ENCODE results near the gene GEN1.
"Not testable (repeated sequence)": the region's sequence is repeated elsewhere in the genome, so short reads cannot be mapped to it uniquely, and the experiment has no call there.

GEN1 gene

DNA sequence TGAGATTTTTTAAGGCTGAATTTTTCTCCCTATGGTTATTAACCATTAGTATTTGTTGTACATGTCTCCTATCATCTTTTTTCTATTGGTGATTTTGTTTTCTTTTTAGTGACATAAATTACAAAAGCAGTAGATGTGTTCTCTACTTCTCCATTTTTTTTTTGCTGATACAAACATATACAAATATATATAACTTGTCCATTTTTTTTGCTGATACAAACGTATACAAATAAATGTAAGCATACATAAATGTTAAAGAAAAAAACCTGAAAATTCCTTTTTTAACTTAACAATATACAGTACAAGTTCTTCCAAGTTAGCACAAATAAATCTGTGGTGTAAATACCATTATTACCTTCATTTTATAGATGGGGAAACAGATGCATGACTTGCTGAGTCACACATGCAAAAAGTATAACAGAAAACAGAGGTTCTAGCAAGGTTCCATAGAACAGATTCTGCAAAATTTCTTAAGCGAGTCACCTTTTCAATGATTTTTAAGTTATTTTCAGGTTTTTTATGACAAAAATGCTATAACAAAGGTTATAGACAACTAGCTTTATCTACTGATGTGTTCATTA, 64.4 kb downstream of the GEN1 start:
- Mint-ChIP-seq H3K4me1 (ENCODE audit: low read depth) (peaks cover 20% of the 10 kb centered on the region), H3K36me3 (ENCODE audit: low read depth) (no peaks in the 10 kb centered on the region), H3K27ac (no peak overlapping the region), H3K9me3 (no peaks in the 10 kb centered on the region), H3K4me3 (no peak overlapping the region), H3K27me3 (ENCODE audit: low read depth) (peaks cover 24% of the 10 kb centered on the region)

DNA sequence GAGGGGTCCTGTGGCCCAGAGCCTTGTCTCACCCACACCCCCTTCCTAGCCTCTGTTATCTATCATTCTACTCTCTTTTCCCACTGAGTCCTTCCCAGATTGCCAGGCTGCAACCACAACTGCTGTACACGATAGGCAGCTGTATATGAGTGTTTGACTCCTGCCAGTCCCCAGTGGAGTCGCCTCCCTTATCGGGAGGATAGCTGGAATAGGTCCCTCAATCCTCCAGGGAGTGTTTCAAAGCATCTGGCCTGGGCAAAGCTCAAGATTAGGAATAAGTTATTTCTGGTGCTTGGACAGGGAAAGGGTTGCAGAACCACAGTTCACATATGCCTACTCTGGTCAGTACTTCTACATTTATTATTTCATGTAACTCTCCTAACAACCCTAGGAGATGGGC, 67.1 kb downstream of the GEN1 start:
- Mint-ChIP-seq H3K27me3 (ENCODE audit: low read depth) (peaks cover 24% of the 10 kb centered on the region), H3K4me3 (no peak overlapping the region), H3K4me1 (ENCODE audit: low read depth) (peaks cover 17% of the 10 kb centered on the region), H3K36me3 (ENCODE audit: low read depth) (no peaks in the 10 kb centered on the region), H3K9me3 (no peaks in the 10 kb centered on the region), H3K27ac (no peak overlapping the region)

DNA sequence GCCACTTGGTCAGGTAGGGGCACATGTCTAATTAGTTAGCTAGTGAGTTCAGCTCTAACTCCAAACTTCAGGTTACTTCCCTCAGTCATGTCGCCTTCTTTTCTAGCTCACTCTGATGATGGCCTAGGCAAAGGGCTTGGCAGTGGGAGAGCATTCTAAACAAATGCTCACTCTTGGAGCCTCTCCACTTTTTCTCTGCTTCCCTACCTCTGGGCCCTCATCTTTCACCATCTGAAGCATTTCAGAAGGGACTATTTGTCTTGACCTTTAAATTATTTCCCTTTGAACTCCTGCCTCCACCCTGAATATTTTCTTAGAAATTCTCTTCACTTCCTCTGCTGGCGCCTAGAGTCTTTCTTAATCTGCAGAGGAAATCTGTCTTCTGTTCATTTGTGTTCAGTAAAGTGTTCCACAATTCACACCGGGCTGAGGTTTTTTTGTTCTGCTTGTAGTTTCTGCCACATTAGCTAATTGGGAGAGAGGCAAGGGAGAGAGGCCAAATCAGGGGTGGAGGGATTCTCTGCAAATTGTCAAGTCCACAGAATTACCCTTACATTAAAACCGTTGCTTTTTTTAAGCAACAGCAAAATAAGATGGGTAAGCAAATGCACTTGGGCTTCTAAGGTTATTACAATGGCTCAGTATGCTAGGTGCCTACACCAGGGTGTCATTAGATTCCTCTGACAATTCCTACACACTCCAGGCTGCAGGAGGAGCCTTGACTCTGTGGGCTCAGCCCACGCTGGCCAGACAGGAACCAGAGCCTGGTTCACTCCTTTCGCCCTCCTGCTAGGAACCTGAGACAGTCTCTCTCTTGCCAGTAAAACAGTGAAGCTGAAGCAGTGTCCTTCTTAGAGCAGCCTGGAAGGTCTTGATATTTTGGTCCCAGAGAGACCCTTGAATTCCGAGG, 67.9 kb downstream of the GEN1 start:
- Mint-ChIP-seq H3K36me3 (ENCODE audit: low read depth) (no peaks in the 10 kb centered on the region), H3K9me3 (no peaks in the 10 kb centered on the region), H3K4me3 (peak overlapping the region; percentile 25), H3K27me3 (ENCODE audit: low read depth) (peaks cover 27% of the 10 kb centered on the region), H3K4me1 (ENCODE audit: low read depth) (peaks cover 17% of the 10 kb centered on the region), H3K27ac (peak overlapping the region; percentile 43)

DNA sequence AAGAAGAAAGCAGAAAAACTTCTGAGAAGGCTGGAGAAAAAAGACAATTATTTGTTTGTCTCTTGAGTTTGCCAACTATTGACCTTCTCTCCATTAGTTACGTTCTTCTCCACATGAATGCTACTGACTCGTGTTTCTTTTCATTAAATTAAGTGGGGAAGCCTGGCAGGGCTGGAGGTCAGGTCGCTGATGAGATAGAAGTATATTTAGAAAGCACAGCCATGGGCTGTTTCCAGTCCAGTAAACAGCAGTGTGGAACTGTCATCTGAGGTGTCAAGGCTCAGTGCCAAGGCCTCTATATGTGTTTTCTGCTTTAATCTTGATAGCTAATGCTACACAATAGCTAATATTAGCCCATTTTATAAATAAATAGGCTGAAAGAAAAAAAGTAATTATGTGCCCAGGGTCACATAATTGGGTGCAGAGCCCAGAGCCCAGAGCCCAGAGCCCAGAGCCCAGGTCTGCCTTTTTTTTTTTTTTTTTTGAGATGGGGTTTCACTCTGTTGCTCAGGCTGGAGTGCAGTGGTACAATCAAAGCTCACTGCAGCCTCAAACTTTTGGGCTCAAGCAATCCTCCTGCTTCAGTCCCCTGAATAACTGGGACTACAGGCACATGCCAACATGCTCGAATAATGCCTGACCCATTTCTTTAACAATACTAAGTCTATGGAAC, 68.6 kb downstream of the GEN1 start:
- Mint-ChIP-seq H3K4me1 (ENCODE audit: low read depth) (peaks cover 17% of the 10 kb centered on the region), H3K27me3 (ENCODE audit: low read depth) (peaks cover 22% of the 10 kb centered on the region), H3K27ac (no peak overlapping the region)

DNA sequence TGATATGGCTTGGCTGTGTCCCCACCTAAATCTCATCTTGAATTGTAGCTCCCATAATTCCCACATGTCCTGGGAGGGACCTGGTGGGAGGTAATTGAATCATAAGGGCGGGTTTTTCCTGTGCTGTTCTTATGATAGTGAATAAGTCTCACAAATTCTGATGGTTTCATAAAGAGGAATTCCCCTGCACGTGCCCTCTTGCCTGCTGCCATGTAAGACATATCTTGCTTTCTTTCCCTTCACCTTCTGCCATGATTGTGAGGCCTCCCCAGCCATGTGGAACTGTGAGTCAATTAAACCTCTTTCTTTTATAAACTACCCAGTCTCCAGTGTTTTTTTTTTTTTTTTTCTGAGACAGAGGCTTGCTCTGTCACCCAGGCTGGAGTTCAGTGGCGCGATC, 69.7 kb downstream of the GEN1 start:
- Mint-ChIP-seq H3K27me3 (ENCODE audit: low read depth) (peaks cover 25% of the 10 kb centered on the region), H3K4me1 (ENCODE audit: low read depth) (peaks cover 17% of the 10 kb centered on the region)
- not testable (repeated sequence) for H3K9me3 Mint-ChIP-seq; H3K4me3 Mint-ChIP-seq; H3K27ac Mint-ChIP-seq; H3K36me3 Mint-ChIP-seq (ENCODE audit: low read depth)

More for the DNA sequence above, 68.6 kb downstream of the GEN1 start:
- H3K36me3 Mint-ChIP-seq (ENCODE audit: low read depth), result no peaks in the 10 kb centered on the region
- no peak overlapping the region for H3K4me3 Mint-ChIP-seq
- no peaks in the 10 kb centered on the region for H3K9me3 Mint-ChIP-seq

DNA sequence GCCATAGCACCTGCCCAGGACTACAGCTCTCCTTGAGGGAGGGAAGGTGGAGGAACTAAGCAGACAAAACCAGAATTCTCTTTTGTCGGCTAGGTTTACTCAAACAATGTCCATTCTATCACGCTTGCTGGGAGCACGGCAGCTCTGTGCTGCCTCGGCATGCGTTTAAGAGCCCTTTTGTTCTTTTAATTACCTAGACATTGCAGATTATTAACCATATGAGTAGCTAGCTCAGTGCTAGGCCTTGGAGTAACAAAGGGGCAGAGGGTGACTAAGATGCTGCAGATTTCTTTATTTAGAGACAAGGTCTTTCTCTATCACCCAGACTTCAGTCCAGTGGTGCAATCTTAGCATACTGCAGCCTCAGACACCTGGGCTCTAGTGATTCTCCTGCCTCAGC, 73.4 kb downstream of the GEN1 start:
- H3K4me3 Mint-ChIP-seq, result no peak overlapping the region
- no peaks in the 10 kb centered on the region for H3K9me3 Mint-ChIP-seq
- no peak overlapping the region for H3K27ac Mint-ChIP-seq
- peaks cover 8% of the 10 kb centered on the region for H3K4me1 Mint-ChIP-seq (ENCODE audit: low read depth)
- no peaks in the 10 kb centered on the region for H3K36me3 Mint-ChIP-seq (ENCODE audit: low read depth)
- peaks cover 50% of the 10 kb centered on the region for H3K27me3 Mint-ChIP-seq (ENCODE audit: low read depth)

DNA sequence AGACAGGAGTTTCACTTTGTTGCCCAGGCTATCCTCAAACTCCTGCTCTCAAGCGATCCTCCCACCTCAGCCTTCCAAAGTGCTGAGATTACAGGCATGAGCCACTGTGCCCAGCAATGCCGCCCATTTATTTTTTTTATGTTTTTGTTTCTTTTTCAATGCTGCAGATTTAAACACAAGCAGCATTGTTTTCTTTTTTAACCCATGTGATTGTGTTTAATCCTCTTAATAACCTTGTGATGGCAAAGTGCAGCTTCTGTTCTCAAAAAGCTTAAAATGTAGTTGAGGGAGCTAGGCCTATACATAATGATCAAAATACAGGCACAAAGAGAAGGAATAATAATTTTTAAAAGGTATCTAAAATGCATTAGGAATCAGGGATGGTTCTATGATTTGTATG, 73.8 kb downstream of the GEN1 start:
- H3K27me3 Mint-ChIP-seq (ENCODE audit: low read depth), result peaks cover 52% of the 10 kb centered on the region
- no peaks in the 10 kb centered on the region for H3K36me3 Mint-ChIP-seq (ENCODE audit: low read depth)
- peaks cover 6% of the 10 kb centered on the region for H3K4me1 Mint-ChIP-seq (ENCODE audit: low read depth)
- H3K27ac Mint-ChIP-seq, result no peak overlapping the region
- no peaks in the 10 kb centered on the region for H3K9me3 Mint-ChIP-seq
- H3K4me3 Mint-ChIP-seq, result no peak overlapping the region

DNA sequence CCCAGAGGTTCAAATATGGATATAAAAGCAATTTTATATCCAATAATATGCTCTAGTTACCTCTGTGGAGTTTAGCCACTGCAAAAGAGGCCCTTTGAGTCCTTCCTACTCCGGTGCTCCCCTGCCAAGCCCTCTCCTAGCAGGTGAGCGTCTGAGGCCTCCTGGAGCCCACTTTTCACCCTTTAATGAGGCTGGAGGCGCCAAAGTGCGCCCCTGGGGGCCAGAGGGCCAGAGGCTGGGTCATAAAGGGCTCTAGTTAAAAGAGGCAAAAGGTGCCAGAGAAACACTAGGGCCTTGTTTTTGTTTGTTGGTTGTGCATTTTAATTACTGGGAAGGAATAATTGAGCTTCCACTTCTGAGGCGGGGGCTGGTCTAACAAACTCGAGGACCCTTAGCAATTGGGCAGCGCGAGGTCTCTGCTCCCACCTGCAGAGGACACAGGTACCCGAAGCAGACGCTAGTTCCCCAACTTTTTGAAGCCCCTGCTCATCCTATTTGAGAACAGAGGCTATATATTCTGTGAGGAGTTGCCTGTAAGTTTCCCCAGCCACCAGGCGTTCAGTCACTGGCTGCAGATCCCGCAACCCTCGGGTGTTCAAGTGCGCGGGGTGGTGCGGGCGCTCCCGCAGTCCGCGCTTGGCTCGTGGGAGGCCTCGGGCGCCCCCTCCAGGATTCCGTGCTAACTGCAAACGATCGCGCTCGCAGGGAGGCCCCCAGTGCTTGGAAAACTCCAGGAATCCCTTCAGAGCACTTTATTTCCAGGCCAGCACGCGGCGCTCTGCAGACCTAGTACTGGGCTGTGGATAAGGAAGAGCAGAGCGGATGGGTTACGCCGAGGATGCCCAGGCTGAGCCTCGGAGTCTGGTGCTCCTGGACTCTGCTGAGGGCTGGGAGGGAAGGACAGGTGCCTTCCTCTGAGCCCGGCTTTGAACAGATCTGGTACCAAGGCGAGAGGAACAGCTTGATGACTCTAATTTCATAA, 76.4 kb downstream of the GEN1 start:
- H3K4me1 Mint-ChIP-seq (ENCODE audit: low read depth), result no peaks in the 10 kb centered on the region
- H3K4me3 Mint-ChIP-seq, result no peak overlapping the region
- H3K27ac Mint-ChIP-seq, result no peak overlapping the region
- H3K27me3 Mint-ChIP-seq (ENCODE audit: low read depth), result peaks cover 56% of the 10 kb centered on the region
- no peaks in the 10 kb centered on the region for H3K36me3 Mint-ChIP-seq (ENCODE audit: low read depth)
- H3K9me3 Mint-ChIP-seq, result no peaks in the 10 kb centered on the region

DNA sequence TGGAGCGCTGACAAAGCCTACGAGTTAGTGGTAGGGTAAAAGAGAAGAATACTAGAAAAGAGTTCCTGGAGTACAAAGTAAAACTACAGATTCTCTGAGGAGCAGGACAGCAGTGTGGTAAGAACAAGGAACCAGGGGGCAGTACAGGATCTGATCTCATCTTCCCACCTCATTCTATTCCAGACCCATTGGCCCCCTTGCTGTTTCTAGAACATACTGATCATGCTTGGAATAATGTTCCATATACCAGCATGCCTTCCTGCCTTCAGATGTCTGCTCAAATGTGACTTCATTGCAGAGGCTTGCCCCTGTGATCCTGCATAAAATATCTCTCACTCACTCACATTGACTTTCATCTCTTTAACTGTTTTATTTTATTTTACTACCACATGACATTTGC, 81.6 kb downstream of the GEN1 start:
- no peak overlapping the region for H3K27ac Mint-ChIP-seq
- no peaks in the 10 kb centered on the region for H3K4me1 Mint-ChIP-seq (ENCODE audit: low read depth)

More for the DNA sequence above, 81.6 kb downstream of the GEN1 start:
- Mint-ChIP-seq H3K27me3 (ENCODE audit: low read depth) (peaks cover 42% of the 10 kb centered on the region), H3K4me3 (no peak overlapping the region), H3K36me3 (ENCODE audit: low read depth) (no peaks in the 10 kb centered on the region), H3K9me3 (no peaks in the 10 kb centered on the region)

Measured in T-helper 1 cell treated with Interleukin-12 subunit alpha and Interleukin-12 subunit beta and Interleukin-4 antibody, amounts not matched to agents 30 μg/mL and 1 μg/mL, for 36 hours (primary cell).